ENCODE results near the gene SUSD3. TPM values are rescaled to one million over a fixed set of nuclear protein-coding genes. Genes with fewer than 3 reads are reported as not detected.

SUSD3 gene
- total and polyA plus RNA-seq, 2 of the 8 experiments (the other 6 are each of a cell fraction or from before 2014, with no cell fraction given): 5.5 to 35.4 TPM

DNA sequence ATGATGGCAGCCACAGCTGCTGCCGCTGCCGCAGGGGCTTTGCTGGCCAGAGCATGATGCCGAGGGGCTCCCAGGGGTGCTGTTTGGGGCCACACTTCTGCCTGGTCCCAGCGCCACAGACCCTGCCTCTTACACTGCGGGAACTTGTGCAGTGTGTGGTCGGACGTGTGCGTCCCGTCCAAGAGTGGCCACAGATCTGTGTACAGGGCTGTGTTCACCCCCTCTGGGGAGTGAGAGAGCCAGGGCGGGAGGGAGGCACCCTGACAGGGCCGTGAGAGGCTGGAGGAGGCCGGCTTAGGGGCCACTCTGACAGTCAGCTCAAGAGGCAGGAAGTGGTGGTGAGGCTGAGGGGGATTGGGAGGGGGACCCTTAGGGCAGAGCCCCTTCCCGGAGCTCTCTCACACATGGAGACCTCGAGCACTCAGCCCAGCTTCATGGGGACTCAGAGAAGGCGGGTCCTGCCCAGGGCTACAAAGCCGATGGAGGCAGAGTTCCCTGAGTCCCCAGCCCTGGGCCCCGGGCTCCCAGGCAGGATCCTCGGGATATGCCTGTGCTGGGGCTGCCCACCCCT, 24.4 kb downstream of the SUSD3 start (continued):
- TF ChIP-seq, protein P1, sequence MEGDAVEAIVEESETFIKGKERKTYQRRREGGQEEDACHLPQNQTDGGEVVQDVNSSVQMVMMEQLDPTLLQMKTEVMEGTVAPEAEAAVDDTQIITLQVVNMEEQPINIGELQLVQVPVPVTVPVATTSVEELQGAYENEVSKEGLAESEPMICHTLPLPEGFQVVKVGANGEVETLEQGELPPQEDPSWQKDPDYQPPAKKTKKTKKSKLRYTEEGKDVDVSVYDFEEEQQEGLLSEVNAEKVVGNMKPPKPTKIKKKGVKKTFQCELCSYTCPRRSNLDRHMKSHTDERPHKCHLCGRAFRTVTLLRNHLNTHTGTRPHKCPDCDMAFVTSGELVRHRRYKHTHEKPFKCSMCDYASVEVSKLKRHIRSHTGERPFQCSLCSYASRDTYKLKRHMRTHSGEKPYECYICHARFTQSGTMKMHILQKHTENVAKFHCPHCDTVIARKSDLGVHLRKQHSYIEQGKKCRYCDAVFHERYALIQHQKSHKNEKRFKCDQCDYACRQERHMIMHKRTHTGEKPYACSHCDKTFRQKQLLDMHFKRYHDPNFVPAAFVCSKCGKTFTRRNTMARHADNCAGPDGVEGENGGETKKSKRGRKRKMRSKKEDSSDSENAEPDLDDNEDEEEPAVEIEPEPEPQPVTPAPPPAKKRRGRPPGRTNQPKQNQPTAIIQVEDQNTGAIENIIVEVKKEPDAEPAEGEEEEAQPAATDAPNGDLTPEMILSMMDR (IDR thresholded peaks at IDR 0.05; ENCODE audit: control extremely low read depth in 1 of 3, insufficient read depth in 1 of 3, low read depth in 1 of 3, low read length in 3 of 3): no peak
- TF ChIP-seq, protein P2, sequence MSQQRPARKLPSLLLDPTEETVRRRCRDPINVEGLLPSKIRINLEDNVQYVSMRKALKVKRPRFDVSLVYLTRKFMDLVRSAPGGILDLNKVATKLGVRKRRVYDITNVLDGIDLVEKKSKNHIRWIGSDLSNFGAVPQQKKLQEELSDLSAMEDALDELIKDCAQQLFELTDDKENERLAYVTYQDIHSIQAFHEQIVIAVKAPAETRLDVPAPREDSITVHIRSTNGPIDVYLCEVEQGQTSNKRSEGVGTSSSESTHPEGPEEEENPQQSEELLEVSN (IDR thresholded peaks at IDR 0.05): no peak
- no peak for TF ChIP-seq PHF8 (conservative IDR thresholded peaks at IDR 0.05; ENCODE audit: low read depth, low read length)
- TF ChIP-seq BCL11A (IDR thresholded peaks at IDR 0.05; ENCODE audit: low read depth in 2 of 2, low read length in 2 of 2): no peak
- no peak for TF ChIP-seq EP300 (IDR thresholded peaks at IDR 0.05; ENCODE audit: borderline replicate concordance in 1 of 2, low read depth in 2 of 2, low read length in 2 of 2)
- TF ChIP-seq CTBP2 (IDR thresholded peaks at IDR 0.05; ENCODE audit: borderline replicate concordance, insufficient read depth, insufficient read length, low read length): no peak
- TF ChIP-seq TAF1 (IDR thresholded peaks at IDR 0.05; ENCODE audit: low read depth, low read length): no peak

All from H1 (cell line).